Thymus (tissue), 11 donors: Measurements from ENCODE around the gene MTA3. TPM values are rescaled to one million over a fixed set of nuclear protein-coding genes. Genes with fewer than 3 reads are reported as not detected.

Source experiments
- DNase-seq, 9 donors: peaks; one replicate each; pipeline ENCODE4 v3.0.0-alpha.2; 2013; ENCODE audit warnings: low spot score in 9 of 9, low read depth in 6 of 9, missing footprints in 1 of 9
- H3K27ac ChIP-seq, 2 donors: one replicate each; pipeline ENCODE4 v1.5.1; 2013; ENCODE audit warnings: control low read depth in 1 of 2, low read depth in 1 of 2, low read length in 1 of 2, mild to moderate bottlenecking in 1 of 2, moderate library complexity in 1 of 2
- H3K27me3 ChIP-seq, 2 donors: one replicate each; pipeline ENCODE4 v1.5.1; 2013; ENCODE audit warnings: low read length in 1 of 2; ENCODE audit not compliant: control insufficient read depth in 2 of 2, insufficient read depth in 1 of 2
- H3K36me3 ChIP-seq, 2 donors: one replicate each; pipeline ENCODE4 v1.5.1; 2013; ENCODE audit warnings: low read length in 1 of 2, mild to moderate bottlenecking in 1 of 2, moderate library complexity in 1 of 2; ENCODE audit not compliant: control insufficient read depth in 2 of 2, insufficient read depth in 2 of 2
- H3K4me1 ChIP-seq, 2 donors: one replicate each; pipeline ENCODE4 v1.5.1; 2013; ENCODE audit warnings: low read length in 2 of 2; ENCODE audit not compliant: control insufficient read depth in 2 of 2, insufficient read depth in 2 of 2
- H3K4me3 ChIP-seq, 2 donors: one replicate each; pipeline ENCODE4 v1.5.1; 2013; ENCODE audit warnings: low read length in 2 of 2, control low read depth in 1 of 2, mild to moderate bottlenecking in 1 of 2
- H3K9me3 ChIP-seq, 2 donors: one replicate each; pipeline ENCODE4 v1.5.1; 2013; ENCODE audit warnings: low read length in 1 of 2, mild to moderate bottlenecking in 1 of 2; ENCODE audit not compliant: control insufficient read depth in 2 of 2, insufficient read depth in 1 of 2
- WGBS: extraction: QIAGEN DNeasy Blood & Tissue Kit; methylation state at CpG from one replicate; pipeline ENCODE4 v1.1.7; 2013; 5-methylcytosine and 5-hydroxymethylcytosine counted together
- polyA plus RNA-seq: library from polyadenylated mRNA; stranded (reverse); fragments of 200-250 nt; gene quantifications from one replicate; pipeline ENCODE4 v1.2.3, GENCODE V29; 2013
- total RNA-seq: library from RNA; stranded (reverse); fragments of 120-200 nt; gene quantifications from one replicate; pipeline ENCODE4 v1.2.4, GENCODE V29; 2013
- donor health status: healthy.

MTA3 gene
- total and polyA plus RNA-seq, 2 donors, result 64.9 to 77.4 TPM

- Histone ChIP-seq H3K36me3 (peaks cover 65 to 66% of the 10 kb centered on the region in 2 donors), H3K27ac (no peak overlapping the region), H3K4me3 (no peak overlapping the region), H3K4me1 (no peaks in the 10 kb centered on the region), H3K9me3 (peaks cover 3 to 4% of the 10 kb centered on the region in 2 donors), H3K27me3 (no peaks in the 10 kb centered on the region)
- no peak for DNase-seq
- 97% methylated on average over 3 of the region's 3 CpGs for WGBS
Measured at GRCh38 chr2:42741140-42741539, 172.7 kb downstream of the MTA3 start.

GRCh38 chr2:42742740-42743658, 174.6 kb downstream of the MTA3 start:
- Histone ChIP-seq H3K27ac (no peak overlapping the region), H3K36me3 (peaks cover 60 to 62% of the 10 kb centered on the region in 2 donors), H3K27me3 (no peaks in the 10 kb centered on the region), H3K9me3 (peaks cover under 1% of the 10 kb centered on the region in 2 donors), H3K4me3 (no peak overlapping the region), H3K4me1 (no peaks in the 10 kb centered on the region)
- no peak for DNase-seq
- WGBS, result 91% methylated on average over 2 of the region's 2 CpGs

- Histone ChIP-seq H3K4me1 (no peaks in the 10 kb centered on the region), H3K9me3 (no peaks in the 10 kb centered on the region), H3K27me3 (no peaks in the 10 kb centered on the region), H3K4me3 (no peak overlapping the region), H3K36me3 (peaks cover 60 to 63% of the 10 kb centered on the region in 2 donors), H3K27ac (no peak overlapping the region)
- WGBS, result 100% methylated on average over 1 of the region's 1 CpG
- DNase-seq, result no peak
Measured at GRCh38 chr2:42743659-42743990, 175.2 kb downstream of the MTA3 start.

- H3K27me3 ChIP-seq, result no peaks in the 10 kb centered on the region
- no peak overlapping the region for H3K4me3 ChIP-seq
- peaks cover 65% of the 10 kb centered on the region in 2 donors for H3K36me3 ChIP-seq
- WGBS, result 98% methylated on average over 3 of the region's 3 CpGs
- no peaks in the 10 kb centered on the region for H3K9me3 ChIP-seq
- no peak overlapping the region for H3K27ac ChIP-seq
- no peaks in the 10 kb centered on the region for H3K4me1 ChIP-seq
- no peak for DNase-seq
Measured at GRCh38 chr2:42744545-42745082, 176.2 kb downstream of the MTA3 start.

GRCh38 chr2:42747422-42747821, 179.0 kb downstream of the MTA3 start:
- Histone ChIP-seq H3K36me3 (peaks cover 70% of the 10 kb centered on the region in 2 donors), H3K4me3 (no peak overlapping the region), H3K27ac (no peak overlapping the region), H3K27me3 (no peaks in the 10 kb centered on the region), H3K9me3 (no peaks in the 10 kb centered on the region), H3K4me1 (peaks cover 2 to 9% of the 10 kb centered on the region in 2 donors)
- DNase-seq, result no peak
- WGBS, result 99% methylated on average over 3 of the region's 3 CpGs

- H3K4me3 ChIP-seq, result no peak overlapping the region
- 97% methylated on average over 4 of the region's 4 CpGs for WGBS
- H3K36me3 ChIP-seq, result peaks cover 71 to 73% of the 10 kb centered on the region in 2 donors
- peaks cover 8 to 24% of the 10 kb centered on the region in 2 donors for H3K4me1 ChIP-seq
- no peaks in the 10 kb centered on the region for H3K9me3 ChIP-seq
- H3K27ac ChIP-seq, result no peak overlapping the region
- no peak for DNase-seq
- no peaks in the 10 kb centered on the region for H3K27me3 ChIP-seq
Measured at GRCh38 chr2:42748840-42749239, 180.4 kb downstream of the MTA3 start.

- Histone ChIP-seq H3K27ac (no peak overlapping the region), H3K9me3 (peaks cover 0 to 3% of the 10 kb centered on the region in 2 donors), H3K4me1 (peaks cover 12 to 40% of the 10 kb centered on the region in 2 donors), H3K27me3 (no peaks in the 10 kb centered on the region), H3K36me3 (peaks cover 77 to 78% of the 10 kb centered on the region in 2 donors), H3K4me3 (no peak overlapping the region)
- 11% methylated on average over 2 of the region's 2 CpGs for WGBS
- peak in 1 of 9 donors; percentile 34 for DNase-seq
Measured at GRCh38 chr2:42752314-42752713, 183.9 kb downstream of the MTA3 start.

GRCh38 chr2:42752816-42753813, 184.7 kb downstream of the MTA3 start:
- WGBS, result 86% methylated on average over 24 of the region's 24 CpGs
- no peak overlapping the region for H3K4me3 ChIP-seq
- DNase-seq, result no peak

More at GRCh38 chr2:42752816-42753813, 184.7 kb downstream of the MTA3 start:
- Histone ChIP-seq H3K27me3 (no peaks in the 10 kb centered on the region), H3K9me3 (peaks cover 0 to 3% of the 10 kb centered on the region in 2 donors), H3K4me1 (peaks cover 12 to 40% of the 10 kb centered on the region in 2 donors), H3K27ac (peak overlapping the region in 1 of 2 donors; percentile 44), H3K36me3 (peaks cover 78% of the 10 kb centered on the region in 2 donors)
